Frontal cortex (tissue), 4 donors: ENCODE measurements around the gene CELSR3. TPM values are rescaled to one million over a fixed set of nuclear protein-coding genes. Genes with fewer than 3 reads are reported as not detected.

Experiments used
- DNase-seq, 2 donors: peaks; one replicate each; pipeline ENCODE4 v3.0.0; 2012; ENCODE audit warnings: low spot score in 2 of 2
- FAIRE-seq: peaks from 2 replicates; lab custom pipeline; 2012; peaks lifted over from hg19 to GRCh38; lab: Jason Lieb, UNC
- total RNA-seq: library from RNA; depleted of rRNA; stranded (reverse); fragments of >200 nt; gene quantifications from one replicate; pipeline ENCODE4 v1.2.3, GENCODE V29; 2014
- donor health status: control.
- donor health status: control.
- donor health status: control.

The CELSR3 gene
- total RNA-seq, 1 donor from 2014 or later: 27.7 TPM

DNA sequence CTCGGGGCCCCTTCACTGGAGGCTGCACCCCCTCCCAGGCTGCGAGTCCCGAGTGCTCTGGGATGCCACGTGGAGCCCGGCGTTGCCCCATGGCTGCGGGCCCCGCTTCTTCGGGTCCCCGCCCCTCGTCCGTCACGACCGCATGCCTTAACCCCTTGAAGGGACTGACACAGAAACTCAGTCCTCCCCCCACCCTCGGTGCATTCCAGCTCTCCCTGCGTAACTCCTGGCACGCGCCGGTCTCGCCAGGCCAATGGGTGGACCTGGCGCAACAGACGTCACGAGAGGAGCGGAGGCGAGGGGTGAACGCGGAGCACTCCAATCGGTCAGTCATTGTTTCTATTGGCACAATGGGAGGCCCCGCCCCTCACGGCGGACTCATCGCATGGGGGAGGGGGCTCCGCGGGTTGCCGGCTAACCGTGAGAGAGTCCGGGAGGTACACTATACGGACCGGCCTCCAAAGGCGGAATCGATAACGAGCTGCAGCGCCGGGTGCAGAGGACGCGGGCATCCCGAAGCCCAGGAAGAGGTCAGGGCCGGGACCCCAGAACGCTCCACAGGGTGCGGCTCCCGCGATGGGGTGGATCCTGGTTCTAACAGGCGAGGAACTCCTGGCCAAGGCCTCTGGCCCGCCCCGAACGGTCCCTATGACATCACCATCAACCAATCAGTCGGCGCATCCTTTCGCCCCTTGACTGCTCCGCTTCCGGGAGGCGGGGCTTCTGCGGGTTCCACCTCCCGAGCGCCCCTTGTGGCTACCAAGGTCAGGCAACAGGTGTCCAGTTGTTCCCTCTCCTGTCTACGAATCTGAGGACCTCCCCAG lies 1.0 kb upstream of the CELSR3 start:
- FAIRE-seq: peak; percentile 44
- DNase-seq: peak; percentile 92 to 95

- FAIRE-seq (no peak), DNase-seq (no peak)
Observed at GRCh38 chr3:48662145-48662752, 437 bp downstream of the CELSR3 start.

- FAIRE-seq: no peak
- DNase-seq: peak; percentile 93 to 98
Observed at GRCh38 chr3:48661501-48662144, 1.1 kb downstream of the CELSR3 start.

GRCh38 chr3:48660800-48661400 lies 1.8 kb downstream of the CELSR3 start:
- DNase-seq (no peak), FAIRE-seq (no peak)

GRCh38 chr3:48656841-48657281 lies 5.8 kb downstream of the CELSR3 start:
- FAIRE-seq: no peak

DNA sequence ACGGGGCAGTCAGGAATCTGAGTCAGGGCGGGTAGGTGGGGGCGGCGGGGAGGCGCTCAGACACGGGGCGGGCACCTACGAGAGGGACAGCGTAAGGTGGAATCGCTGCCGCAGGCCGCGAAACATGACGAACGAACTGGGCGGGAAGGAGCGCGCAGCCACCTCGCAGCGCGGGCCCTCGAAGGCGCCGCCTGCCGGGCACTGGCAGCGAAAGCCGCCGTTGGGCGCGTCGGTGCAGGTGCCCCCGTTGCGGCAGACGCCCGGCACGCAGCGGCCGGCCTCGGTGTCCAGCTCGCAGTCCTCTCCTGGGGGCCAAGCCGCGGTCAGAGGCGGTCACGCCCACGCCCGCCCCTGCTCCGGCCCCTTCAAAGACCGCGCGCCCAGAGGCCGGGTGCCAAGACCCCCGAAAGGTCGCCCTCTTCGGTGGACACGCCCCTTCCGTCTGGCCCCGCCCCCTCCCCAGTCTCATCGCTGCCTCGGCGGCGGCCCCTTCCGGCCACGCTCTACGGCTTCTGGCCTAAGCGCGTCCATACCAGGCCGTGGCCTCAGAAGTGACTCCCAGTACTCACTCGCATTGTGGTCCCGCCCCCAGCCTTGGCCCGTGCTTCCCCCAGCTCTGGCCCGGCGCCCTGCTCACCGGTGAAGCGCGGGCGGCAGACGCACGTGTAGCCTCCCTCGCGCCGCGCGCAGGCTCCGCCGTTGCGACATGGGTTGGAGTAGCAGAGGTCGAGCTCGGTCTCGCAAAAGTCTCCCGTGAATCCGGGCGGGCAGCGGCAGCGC lies 6.4 kb downstream of the CELSR3 start:
- DNase-seq (peak; percentile 79 to 89), FAIRE-seq (no peak)

More at GRCh38 chr3:48656841-48657281, 5.8 kb downstream of the CELSR3 start:
- DNase-seq: no peak

DNA sequence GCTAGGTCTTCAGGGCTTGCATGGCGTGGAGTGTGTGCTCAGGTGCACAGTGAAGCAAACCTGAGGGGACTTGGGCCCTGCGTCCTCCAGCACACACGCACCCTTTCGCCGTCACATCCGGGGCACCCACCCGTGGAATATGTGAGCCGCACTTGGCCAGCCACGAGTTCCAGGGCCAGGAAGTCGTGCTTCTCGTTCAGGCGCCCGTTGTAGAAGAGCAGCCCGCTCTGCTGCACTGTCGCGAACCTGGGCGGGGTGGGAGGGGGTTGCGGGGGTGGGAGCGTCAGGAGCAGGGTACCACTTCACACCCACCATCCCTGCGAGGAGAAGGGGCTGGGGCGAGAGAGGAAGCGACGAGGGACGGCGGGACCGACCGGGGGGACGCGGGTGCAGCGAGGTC lies 7.1 kb downstream of the CELSR3 start:
- DNase-seq: no peak
- no peak for FAIRE-seq

DNA sequence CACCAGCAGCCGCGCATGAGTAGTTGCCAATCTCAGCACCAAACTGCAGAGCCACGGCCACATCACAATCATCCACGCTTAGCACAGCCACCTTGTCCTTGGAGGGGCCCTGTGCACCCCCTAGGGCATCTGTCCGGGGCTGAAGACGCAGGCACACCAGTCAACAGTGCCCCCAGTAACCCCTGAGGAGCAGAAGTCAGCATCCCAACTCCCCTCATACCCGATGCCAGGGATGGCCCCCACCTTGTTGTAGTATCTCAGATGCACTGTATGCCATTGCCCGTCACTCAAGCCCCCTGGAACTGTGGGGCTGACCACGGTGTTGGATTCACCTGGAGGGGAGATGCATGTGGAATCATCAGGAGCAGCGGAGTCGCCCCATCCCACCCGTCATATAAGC lies 7.6 kb downstream of the CELSR3 start:
- DNase-seq (no peak), FAIRE-seq (no peak)

DNA sequence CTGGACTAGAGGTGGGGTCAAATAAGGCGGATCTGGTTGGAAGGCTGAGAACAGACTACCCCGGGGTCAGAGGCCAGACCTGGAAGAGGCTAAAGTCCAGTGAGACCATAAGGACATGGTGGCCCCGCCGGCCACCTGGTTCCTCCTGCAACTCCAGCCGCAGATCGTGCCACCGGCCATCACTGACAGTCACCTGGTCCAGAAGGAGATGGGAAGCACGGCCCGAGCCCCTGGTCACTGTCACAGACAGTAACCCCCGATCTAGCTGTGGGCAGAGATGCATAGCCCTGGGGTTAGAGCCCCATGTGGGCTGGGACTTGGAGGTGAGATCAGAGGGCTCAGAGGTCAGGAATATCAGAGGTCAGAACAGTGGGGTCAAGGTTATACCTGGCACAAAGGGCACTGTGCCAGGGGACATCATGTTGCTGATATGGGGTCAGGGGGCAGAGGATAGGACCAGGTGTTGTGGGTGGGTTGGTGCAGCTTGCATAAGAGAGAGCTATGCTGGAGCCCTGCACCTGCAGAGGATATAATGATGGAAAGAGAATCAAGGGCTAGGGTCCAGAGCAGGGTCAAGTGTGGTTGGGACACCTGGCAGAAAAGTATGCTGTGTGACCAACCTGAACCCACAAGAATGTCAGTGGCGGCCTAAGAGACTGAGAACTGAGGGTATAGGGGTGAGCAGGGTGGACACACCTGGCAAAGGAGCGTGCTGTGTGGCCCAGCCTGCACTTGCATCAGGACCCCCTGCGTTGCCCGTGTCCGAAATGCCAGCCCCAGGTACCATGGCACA lies 9.6 kb downstream of the CELSR3 start:
- FAIRE-seq: no peak

DNA sequence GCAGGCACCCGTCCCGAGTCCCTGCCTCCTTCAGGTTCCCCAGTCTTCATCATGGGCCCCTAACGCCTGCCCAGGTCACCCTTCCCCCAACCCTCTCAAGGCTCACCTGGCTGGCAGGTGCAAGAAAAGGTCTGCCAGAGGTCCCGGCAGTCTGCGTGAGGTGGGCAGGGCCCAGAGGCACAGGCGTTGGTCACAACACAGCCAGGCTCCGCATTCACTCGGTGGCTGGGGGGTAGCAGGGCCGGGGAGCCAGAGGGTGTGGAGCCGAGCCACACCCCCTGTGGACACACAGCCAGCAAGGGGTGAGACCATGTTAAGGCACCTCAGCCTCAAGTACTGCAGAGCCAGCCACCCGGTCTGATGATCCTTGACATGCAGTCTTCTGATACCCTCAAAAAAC lies 10.9 kb downstream of the CELSR3 start:
- FAIRE-seq (no peak), DNase-seq (no peak)

More for the DNA sequence above, 9.6 kb downstream of the CELSR3 start:
- DNase-seq: no peak

GRCh38 chr3:48650723-48651122 lies 12.0 kb downstream of the CELSR3 start:
- DNase-seq (no peak), FAIRE-seq (no peak)

DNA sequence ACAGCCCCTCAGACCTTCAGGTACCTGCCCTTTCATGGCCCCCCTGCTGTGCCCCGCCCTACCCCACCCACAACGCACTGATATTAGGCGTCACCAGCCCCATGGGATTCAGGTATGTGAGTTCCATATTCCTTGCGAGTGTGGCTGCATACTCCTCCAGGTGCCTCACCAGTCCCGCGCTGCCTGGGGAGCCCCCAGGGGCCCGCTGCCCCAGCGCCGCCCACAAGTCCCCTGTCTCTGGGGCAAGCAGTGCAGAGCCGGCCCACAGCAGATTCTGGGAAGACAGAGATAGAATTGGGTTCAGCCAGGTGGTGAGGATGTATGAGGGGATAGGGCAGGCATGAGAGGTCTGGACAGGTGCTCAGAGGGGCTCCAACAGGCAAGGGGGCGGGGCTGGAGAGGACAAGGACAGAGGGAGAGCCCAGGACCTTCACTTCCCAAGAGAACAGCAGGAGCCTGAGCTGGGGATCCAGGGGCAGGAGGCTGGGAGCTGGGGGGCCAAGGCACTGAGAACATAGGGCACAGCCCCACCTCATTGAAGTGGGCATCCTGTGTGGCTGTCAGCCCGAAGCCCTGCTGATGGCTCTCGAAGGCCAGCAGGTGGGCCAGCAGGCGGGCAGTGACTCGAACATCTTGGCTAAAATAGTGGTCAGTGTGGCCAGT lies 14.4 kb downstream of the CELSR3 start:
- DNase-seq (no peak), FAIRE-seq (no peak)

GRCh38 chr3:48647714-48648113 lies 15.0 kb downstream of the CELSR3 start:
- FAIRE-seq (no peak), DNase-seq (no peak)

DNA sequence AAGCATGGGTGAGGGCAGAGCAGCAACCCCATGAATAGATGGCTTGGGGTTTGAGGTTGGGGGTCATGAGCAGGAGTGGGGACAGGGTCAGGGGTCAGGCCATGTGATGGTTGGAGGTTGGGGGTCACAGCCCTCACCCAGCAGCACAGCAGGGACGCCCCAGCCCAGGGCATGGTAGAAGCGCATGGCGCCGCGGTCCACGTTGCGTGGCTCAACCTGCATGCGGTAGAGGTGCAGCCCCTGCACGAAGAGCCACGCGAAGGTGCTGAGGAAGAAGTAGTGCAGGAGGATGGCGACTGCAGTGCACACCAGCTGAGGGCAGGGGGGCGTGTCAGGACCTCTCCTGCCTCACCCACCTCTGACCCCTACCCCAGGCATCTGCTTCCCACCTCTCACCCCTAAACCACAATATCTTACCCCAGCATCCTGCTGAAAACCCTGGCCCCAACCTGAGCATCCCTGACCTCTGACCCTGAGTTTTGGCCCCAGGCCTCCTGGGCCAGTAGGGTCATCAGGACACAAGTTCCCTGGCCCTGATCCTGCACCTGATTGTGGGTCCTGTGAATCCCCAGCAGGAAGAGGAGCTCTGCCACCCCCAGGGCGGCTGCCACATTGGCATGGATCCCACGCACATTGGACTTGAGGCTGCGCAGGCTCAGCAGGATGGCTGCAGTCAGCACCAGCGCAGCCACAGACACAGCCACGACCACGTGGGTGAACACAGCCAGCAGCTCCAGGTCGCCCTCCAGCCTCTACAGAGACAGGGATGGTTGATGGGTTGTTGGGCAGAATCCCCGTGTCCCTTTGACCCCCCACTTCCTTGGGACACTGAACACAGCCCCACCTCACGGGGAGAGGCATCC lies 17.6 kb downstream of the CELSR3 start:
- DNase-seq: peak in 1 of 2 donors; percentile 55
- FAIRE-seq: no peak

- DNase-seq (no peak), FAIRE-seq (no peak)
Observed at GRCh38 chr3:48642605-48643004, 20.1 kb downstream of the CELSR3 start.

GRCh38 chr3:48641396-48641795 lies 21.3 kb downstream of the CELSR3 start:
- FAIRE-seq (no peak), DNase-seq (no peak)

DNA sequence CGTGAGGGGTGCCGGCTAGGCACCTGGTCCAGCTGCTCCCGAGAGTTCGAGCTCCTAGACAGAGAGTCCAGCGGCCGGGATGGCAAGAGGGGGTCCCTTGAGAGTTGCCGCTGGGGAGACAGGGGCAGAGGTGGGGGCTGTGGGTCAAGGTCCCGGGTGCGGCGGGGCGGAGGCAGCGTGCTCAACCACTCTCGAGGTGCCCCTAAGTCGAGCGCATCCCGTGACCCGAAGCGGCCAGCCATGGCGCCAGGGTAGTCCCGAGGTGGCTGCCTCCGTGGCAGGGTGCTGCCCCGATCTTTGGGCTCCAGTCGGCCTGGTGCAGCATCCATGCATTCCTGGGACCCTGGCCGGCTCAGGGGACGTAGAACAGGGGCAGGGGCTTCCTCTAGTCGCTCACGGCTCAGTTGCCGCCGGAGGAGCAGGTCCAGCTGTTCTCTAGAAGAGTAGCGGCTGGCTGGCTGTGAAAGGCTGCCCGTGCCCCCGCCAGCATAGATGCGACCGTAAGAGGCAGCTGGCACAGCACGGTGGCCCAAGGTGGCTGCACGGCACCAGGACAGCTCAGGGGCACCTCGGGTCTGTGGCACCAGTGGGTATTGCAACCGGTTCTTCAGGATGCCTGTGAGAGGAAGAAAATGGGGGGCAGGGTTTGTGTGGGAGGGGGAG lies 22.6 kb downstream of the CELSR3 start:
- FAIRE-seq (no peak), DNase-seq (no peak)
